GM21381 (cell line): ENCODE results near the gene FLYWCH2.
"Not testable (repeated sequence)": the region's sequence is repeated elsewhere in the genome, so short reads cannot be mapped to it uniquely, and the experiment has no call there.

ENCODE experiments used
- ATAC-seq: cut with Tn5 transposase; IDR thresholded peaks from one replicate; pipeline ENCODE4 v1.9.1; 2021; ENCODE audit warnings: mild to moderate bottlenecking, moderate library complexity; ENCODE audit not compliant: unreplicated experiment

FLYWCH2 gene

GRCh38 chr16:2881783-2882649, 999 bp upstream of the FLYWCH2 start:
- ATAC-seq = peak; percentile 8

- ATAC-seq = peak; percentile 1
Observed at GRCh38 chr16:2883458-2883908, 468 bp downstream of the FLYWCH2 start.

DNA sequence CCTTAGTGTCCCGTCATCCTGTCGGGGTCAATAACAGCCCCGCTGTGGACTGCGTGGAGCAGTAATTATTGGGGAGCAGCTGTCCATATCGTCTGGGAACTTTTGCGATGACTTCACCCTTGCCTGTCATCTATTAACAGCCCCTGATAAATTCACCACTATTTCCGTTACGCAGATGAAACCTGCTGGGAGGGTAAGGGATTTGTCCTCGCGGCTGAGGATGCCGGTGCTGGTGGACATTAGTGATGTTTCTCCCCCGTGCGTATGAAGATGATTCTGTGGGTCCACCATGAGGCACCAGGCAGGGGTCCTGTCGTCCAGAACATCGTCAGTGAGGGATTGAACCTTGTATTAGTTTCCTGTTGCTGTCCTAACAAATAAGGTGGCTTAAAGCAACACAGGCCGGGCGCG, 1.0 kb downstream of the FLYWCH2 start:
- no peak for ATAC-seq

GRCh38 chr16:2894231-2894630, 11.2 kb downstream of the FLYWCH2 start:
- ATAC-seq = no peak

DNA sequence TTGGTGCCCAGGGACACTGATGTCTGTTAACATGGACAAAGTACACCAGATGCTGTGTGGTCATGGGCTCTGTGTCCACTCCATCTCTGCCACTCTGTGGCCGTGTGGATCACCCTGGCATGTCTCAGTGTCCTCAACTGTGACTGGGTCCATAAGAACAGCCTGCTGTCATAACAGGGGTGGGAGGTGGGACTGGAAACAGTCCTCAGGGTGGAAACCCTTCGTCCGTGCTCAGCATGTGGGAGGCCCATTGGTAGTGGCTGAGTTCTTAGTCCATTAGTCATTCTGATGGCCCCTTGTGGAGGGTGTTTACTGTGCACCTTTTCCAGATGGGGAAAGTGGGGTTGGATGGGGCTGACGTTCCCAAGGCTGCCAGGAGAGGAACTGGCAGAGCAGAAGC, 12.8 kb downstream of the FLYWCH2 start:
- ATAC-seq = no peak

GRCh38 chr16:2896480-2897010, 13.5 kb downstream of the FLYWCH2 start:
- ATAC-seq = no peak

GRCh38 chr16:2897110-2897509, 14.1 kb downstream of the FLYWCH2 start:
- ATAC-seq = no peak

DNA sequence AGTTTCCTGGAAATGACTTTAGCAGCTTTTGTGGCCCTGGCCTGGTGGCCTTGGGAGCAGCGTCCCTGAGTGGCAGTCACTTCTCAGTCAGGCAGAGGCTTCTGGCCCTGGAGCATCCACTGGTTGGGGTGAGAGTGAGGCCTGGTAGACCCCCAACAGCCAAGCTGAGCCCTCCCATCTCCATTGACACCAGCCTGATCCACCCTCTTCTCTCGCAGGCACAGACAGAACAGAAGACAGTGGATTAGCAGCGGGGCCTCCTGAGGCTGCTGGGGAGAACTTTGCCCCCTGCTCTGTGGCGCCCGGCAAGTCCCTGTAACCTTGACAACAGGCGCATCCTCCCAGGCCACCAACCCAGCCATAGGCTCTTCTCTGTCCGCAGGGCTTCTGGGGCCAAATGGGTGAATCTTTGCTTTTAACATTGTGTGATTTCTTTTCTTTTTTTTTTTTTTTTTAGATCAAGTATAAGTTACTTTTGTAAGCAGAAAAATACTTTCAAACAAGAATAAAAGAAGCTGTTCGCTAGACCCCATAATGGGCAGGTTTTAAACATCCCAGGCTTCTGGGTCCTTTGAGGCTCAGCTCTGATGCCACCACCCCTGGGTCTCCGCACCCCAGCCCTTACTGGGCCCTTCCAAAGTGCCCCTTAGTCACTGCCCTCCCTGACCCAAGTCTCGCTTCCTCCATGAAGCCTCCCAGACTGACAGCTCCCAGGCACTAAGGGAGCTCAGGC, 16.0 kb downstream of the FLYWCH2 start:
- ATAC-seq = no peak

DNA sequence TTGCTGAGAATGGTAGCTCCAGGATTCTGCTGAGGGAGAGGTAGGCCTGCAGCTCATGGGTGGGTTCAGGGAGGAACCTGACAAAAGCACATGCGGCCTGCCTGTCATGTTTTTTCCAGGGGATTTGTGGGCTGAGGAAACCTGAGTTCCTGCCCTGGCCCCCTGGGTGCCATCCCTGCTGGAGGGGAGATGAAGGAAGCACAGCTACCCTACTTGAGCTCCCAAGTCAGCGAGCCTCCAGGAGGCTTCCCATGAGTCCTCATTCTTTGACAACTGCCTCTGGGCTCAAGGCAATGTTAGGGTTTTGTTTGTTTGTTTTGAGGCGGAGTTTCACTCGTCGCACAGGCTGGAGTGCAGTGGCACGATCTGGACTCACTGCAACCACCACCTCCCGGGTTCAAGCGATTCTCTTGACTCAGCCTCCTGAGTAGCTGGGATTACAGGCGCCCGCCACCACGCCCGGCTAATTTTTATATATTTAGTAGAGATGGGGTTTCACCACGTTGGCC, 16.6 kb downstream of the FLYWCH2 start:
- no peak for ATAC-seq

GRCh38 chr16:2900526-2901075, 17.6 kb downstream of the FLYWCH2 start:
- ATAC-seq = no peak

DNA sequence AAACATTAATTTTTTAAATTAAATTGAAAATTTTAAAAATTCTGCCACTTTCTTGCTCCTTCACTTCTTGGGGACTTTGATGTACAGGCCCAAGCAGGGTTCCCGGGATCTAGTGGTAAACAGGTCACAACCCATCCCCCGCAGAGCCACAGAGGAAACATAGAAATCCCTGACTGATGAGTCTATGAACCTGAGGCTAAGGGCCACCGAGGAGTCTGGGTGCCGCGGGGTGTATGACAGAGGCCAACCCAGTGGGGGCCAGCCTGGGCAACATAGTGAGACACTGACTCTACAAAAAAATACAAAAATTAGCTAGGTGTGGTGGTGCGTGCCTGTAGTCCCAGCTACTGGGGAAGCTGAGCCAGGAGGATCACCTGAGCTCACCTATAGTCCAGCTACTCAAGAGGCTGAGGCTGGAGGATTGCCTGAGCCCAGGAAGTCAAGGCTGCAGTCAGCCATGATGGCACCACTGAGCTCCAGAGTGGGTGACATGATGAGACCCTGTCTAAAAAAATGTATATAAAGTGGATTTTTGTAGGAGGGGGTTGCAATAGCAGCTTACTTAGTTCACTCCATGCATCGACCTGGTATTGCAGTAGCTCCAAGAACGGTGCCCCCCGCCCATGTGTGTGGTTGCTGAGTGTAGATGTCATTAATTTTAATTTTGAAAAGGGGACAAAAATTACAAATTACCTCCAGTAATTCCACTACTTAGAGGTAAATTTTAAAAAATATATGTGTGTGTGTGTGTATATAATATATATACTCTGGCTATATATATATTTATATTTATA, 19.5 kb downstream of the FLYWCH2 start:
- no peak for ATAC-seq

DNA sequence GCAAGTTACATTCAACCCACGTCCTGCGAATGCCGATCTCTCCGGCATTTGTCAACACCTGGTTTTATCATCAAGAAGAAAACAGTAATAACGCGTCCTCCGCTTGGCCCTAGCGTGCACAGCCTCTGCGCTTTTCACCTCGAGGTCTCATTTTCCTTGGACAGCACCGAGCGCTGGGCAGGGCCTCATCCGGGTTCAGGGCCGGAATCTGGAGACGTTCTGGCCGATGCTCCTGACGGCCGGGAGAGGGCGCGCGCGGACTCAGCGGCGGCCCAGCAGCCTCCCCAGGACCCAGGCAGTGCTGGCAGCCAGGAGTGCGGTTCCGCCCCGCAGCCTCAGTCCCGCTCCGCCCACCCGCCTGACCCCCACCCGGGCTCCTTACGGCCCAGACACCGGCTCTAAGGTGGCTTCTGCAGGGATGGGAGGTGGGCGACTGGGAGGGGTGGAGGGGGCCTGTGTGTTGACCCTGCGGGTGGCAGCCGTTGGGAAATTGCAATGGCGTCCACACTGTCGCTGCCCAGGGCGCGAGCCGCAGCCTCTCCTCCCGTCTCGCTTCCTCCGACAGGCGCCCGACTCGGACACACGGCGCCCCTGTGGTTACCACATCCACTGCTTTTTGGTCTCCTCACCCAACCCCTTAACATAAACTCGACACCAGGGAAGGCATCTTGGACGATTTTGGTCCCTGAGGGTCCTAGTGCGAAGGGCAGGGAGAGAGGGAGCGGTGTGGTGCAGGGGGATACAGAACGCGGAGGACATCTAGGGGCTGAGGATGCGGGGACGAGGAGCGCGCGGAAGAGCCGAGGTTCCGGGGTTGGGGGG, 21.3 kb downstream of the FLYWCH2 start:
- peak; percentile 37 for ATAC-seq

DNA sequence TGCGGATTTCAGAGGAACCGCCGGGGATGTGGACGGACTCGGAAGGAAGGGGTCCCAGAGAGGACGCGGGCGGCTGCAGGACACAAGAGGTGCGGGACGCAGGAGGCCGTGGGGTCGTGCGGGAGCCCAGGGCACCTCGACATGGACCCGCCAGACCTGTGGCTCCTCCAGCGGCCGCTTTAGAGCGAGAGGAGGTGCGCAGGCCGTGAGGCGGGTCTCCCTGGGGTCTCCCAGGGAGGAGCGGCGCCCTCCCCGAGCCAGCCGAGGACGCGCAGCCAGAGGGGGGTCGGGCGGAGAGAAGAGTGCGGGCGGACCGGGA, 21.9 kb downstream of the FLYWCH2 start:
- peak; percentile 3 for ATAC-seq

GRCh38 chr16:2905241-2905987, 22.4 kb downstream of the FLYWCH2 start:
- peak; percentile 76 for ATAC-seq

DNA sequence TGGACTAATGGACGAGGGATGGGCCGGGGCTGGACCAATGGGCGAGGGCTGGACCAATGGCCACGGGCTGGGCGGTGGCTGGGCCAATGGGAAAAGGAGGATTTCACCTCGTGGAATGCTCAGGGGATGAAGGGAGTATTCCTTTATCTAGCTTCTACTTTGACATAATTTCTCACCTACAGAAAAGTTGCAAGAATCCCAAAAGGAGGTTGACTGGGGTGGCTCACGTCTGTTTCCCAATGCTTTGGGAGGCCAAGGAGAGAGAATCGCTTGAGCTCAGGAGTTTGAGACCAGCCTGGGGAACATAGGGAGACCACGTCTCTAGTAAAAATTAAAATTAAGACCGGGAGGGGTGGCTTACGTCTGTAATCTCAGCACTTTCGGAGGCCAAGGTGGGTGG, 23.0 kb downstream of the FLYWCH2 start:
- no peak for ATAC-seq

GRCh38 chr16:2907084-2907753, 24.2 kb downstream of the FLYWCH2 start:
- ATAC-seq = not testable (repeated sequence)

DNA sequence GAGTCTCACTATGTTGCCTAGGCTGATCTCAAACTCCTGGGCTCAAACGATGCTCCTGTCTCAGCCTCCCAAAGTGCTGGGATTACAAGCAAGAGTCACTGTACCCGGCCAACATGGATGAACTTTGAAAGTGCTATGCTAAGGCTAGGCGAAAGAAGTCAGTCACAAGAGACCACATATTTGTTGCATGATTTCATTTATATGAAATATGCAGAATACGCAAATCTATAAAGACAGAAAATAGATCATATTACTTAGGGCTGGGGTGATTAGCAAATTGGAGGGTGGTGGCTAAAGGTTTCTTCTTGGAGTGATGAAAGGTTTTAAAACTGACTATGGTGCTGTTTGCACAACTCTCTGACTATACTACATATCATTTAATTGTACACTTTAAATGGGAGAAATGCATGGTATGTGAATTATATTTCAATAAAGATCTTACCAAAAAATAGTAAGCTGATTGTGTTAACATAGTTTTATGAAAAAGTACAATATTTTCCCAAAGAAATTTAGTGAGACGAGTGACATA, 27.5 kb downstream of the FLYWCH2 start:
- no peak for ATAC-seq

DNA sequence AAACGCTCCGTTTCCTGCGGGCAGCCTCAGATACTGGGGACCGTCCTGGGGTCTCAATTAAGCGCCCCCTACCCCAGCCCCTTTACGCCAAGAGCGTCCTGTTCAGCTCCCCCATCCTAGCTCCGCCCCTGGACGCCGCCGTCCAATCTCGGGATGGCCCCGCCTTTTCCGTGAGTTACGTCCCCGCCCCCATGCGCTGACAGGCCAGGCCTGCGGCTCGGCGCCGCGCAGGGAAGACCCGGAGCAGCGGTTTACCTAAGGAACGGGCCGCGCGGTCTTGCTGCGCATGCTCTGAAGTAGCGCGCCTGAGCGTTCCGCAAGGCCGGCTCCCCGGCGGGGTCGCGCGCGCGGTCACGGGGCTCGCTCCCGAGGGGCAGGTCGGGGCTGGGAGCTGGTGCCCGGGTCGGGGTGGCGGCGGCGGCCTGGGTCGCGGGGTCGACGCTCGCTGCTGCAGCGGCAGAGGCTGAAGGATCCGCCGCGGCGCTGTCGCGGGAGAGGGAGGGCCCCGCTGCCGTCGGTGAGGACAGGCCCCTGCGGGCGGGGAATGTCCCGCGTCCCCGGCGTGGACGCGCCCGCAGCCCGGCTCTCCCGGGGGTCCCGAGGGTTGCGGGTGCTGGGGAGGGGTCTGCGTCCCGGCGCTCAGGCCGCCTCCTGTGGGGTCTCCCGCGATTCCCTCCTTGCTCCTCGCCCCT, 28.8 kb downstream of the FLYWCH2 start, which contains the start of gene FLYWCH1:
Gene FLYWCH1, plus strand, starts transcription at position 294 of the 692 bp plus-strand sequence. CDS start 17,755 bp downstream, outside the sequence.
- peak; percentile 94 for ATAC-seq
